HCT116 (cell line): ENCODE measurements around the gene CNTNAP2. TPM values are rescaled to one million over a fixed set of nuclear protein-coding genes. Genes with fewer than 3 reads are reported as not detected.

Experiments
- ATAC-seq: fragments of 200-7000 bp; cut with Tn5 transposase; 2 replicates; pipeline ENCODE4 v1.9.1; 2020; ENCODE audit warnings: mild to moderate bottlenecking, moderate library complexity
- BruUV-seq: library from RNA; stranded (reverse); fragments of 400-500 nt; replicated peaks from 2 replicates; lab custom pipeline; 2021; lab: Mats Ljungman, UMichigan
- CTCF ChIA-PET: fragments of 300-600 bp; sonication (Branson Sonifier 250); formaldehyde crosslinking; loops from one replicate; lab custom pipeline; 2021; ENCODE audit warnings: antibody characterized with exemption; lab: Charles Lee
- POLR2A ChIA-PET: fragments of 300-600, 350-600 bp; sonication (Branson Sonifier 250); formaldehyde crosslinking; loops from one replicate; lab custom pipeline; 2021; ENCODE audit warnings: antibody characterized with exemption; lab: Charles Lee
- RAD21 ChIA-PET, 2 experiments: fragments of 300-600 bp; sonication (Branson Sonifier 250); formaldehyde crosslinking; loops; one replicate each; lab custom pipeline; 2023; ENCODE audit warnings: low total read pairs in 2 of 2; ENCODE audit not compliant: uncharacterized antibody in 2 of 2, unreplicated experiment in 2 of 2, low non-redundant PET in 1 of 2; lab: Charles Lee
- DNase-seq: peaks from one replicate; pipeline ENCODE4 v3.0.0-alpha.2; 2010; ENCODE audit warnings: low read depth, low spot score
- H2AFZ ChIP-seq: fragments of 200-600 bp; shearing (Covaris generic), sonication (generic); 2 replicates; pipeline ENCODE4 v1.6.1; 2017; ENCODE audit warnings: low read depth, mixed run types, mixed read lengths, antibody characterized with exemption, low read length; ENCODE audit not compliant: poor library complexity, severe bottlenecking
- H3K27ac ChIP-seq: 2 replicates; pipeline ENCODE4 v1.5.1; 2012; ENCODE audit warnings: low read depth, low read length
- H3K27me3 ChIP-seq: fragments of 200-600 bp; sonication (generic); 2 replicates; pipeline ENCODE4 v1.6.1; 2016; ENCODE audit warnings: mixed run types, low read length, mixed read lengths; ENCODE audit not compliant: insufficient read depth
- H3K36me3 ChIP-seq, 2 experiments: fragments of 200-500 bp in 1 of 2; fragments of 200-600 bp in 1 of 2; sonication (Bioruptor generic) in 1 of 2; sonication (generic) in 1 of 2; 2 replicates each; pipeline versions ENCODE4 v1.5.1 to v1.6.1; 2014 to 2016; ENCODE audit warnings: low read length in 2 of 2, inconsistent platforms in 1 of 2, mixed read lengths in 1 of 2, mixed run types in 1 of 2; ENCODE audit not compliant: insufficient read depth in 2 of 2, control insufficient read depth in 1 of 2
- H3K4me1 ChIP-seq, 2 experiments: fragments of 200-600 bp in 1 of 2; sonication (generic) in 1 of 2; 2 replicates each; pipeline versions ENCODE4 v1.5.1 to v1.6.1; 2012 to 2017; ENCODE audit warnings: low read length in 2 of 2, inconsistent platforms in 1 of 2, mild to moderate bottlenecking in 1 of 2, mixed read lengths in 1 of 2, mixed run types in 1 of 2, moderate library complexity in 1 of 2; ENCODE audit not compliant: insufficient read depth in 2 of 2, control insufficient read depth in 1 of 2
- H3K4me2 ChIP-seq: fragments of 200-600 bp; sonication (generic); 2 replicates; pipeline ENCODE4 v1.6.1; 2017; ENCODE audit warnings: mixed run types, low read length, mixed read lengths
- H3K4me3 ChIP-seq, 2 experiments: fragments of 200-600 bp in 1 of 2; sonication (generic) in 1 of 2; replicated peaks in 1 of 2; 2 replicates each; pipeline ENCODE4 v1.5.1; 2011 to 2016; ENCODE audit warnings: low read length in 2 of 2, control low read depth in 1 of 2, low read depth in 1 of 2, mild to moderate bottlenecking in 1 of 2, mixed read lengths in 1 of 2, mixed run types in 1 of 2
- H3K79me2 ChIP-seq: fragments of 200-600 bp; sonication (generic); 2 replicates; pipeline ENCODE4 v1.6.1; 2017; ENCODE audit warnings: mild to moderate bottlenecking, mixed run types, low read length, moderate library complexity, mixed read lengths; ENCODE audit not compliant: insufficient read depth
- H3K9ac ChIP-seq: fragments of 200-600 bp; sonication (generic); 2 replicates; pipeline ENCODE4 v1.6.1; 2016; ENCODE audit warnings: low read length, mixed read lengths
- H3K9me2 ChIP-seq: fragments of 200-600 bp; sonication (generic), shearing (Covaris generic); 2 replicates; pipeline ENCODE4 v1.6.1; 2017; ENCODE audit warnings: mixed run types, mild to moderate bottlenecking, moderate library complexity; ENCODE audit not compliant: insufficient read depth
- H3K9me3 ChIP-seq, 2 experiments: fragments of 200-500 bp in 1 of 2; fragments of 200-600 bp in 1 of 2; sonication (Bioruptor generic) in 1 of 2; sonication (generic) in 1 of 2; 2 replicates each; pipeline ENCODE4 v1.6.1; 2014 to 2017; ENCODE audit warnings: low read length in 2 of 2, mixed read lengths in 2 of 2, inconsistent platforms in 1 of 2, low read depth in 1 of 2, mild to moderate bottlenecking in 1 of 2, mixed run types in 1 of 2, moderate library complexity in 1 of 2; ENCODE audit not compliant: control insufficient read depth in 1 of 2, insufficient read depth in 1 of 2
- H4K20me1 ChIP-seq: fragments of 200-600 bp; sonication (generic), shearing (Covaris generic); 2 replicates; pipeline ENCODE4 v1.6.1; 2017; ENCODE audit warnings: mixed run types, mild to moderate bottlenecking, moderate library complexity; ENCODE audit not compliant: insufficient read depth
- CEBPB ChIP-seq: IDR thresholded peaks from 2 replicates; pipeline ENCODE4 v1.6.1; 2012; ENCODE audit warnings: low read depth
- ELF1 ChIP-seq: IDR thresholded peaks from 2 replicates; pipeline ENCODE4 v1.6.1; 2012; ENCODE audit warnings: low read depth, borderline replicate concordance
- EZH2 ChIP-seq: fragments of 200-600 bp; sonication (generic); IDR thresholded peaks from 2 replicates; pipeline ENCODE4 v1.6.1; 2017; ENCODE audit warnings: antibody characterized with exemption, mixed run types
- EZH2phosphoT487 ChIP-seq: fragments of 200-600 bp; IDR thresholded peaks from 2 replicates; pipeline ENCODE4 v1.6.1; 2018; ENCODE audit warnings: antibody characterized with exemption, borderline replicate concordance
- MAX ChIP-seq: IDR thresholded peaks from 2 replicates; pipeline ENCODE4 v1.6.1; 2012
- POLR2A ChIP-seq: IDR thresholded peaks from 2 replicates; pipeline ENCODE4 v1.7.0; 2011; ENCODE audit warnings: borderline replicate concordance; ENCODE audit not compliant: insufficient read depth, insufficient read length; ENCODE audit errors: extremely low read depth
- POLR2AphosphoS5 ChIP-seq: IDR thresholded peaks from 2 replicates; pipeline ENCODE4 v1.6.1; 2011; ENCODE audit warnings: mild to moderate bottlenecking, low read depth, low read length, moderate library complexity
- REST ChIP-seq: IDR thresholded peaks from 2 replicates; pipeline ENCODE4 v1.6.1; 2012; ENCODE audit warnings: low read depth
- SRF ChIP-seq: IDR thresholded peaks from 2 replicates; pipeline ENCODE4 v1.6.1; 2012; ENCODE audit warnings: low read depth
- TCF7L2 ChIP-seq: IDR thresholded peaks from 2 replicates; pipeline ENCODE4 v1.7.0; 2011; ENCODE audit warnings: borderline replicate concordance, inconsistent platforms; ENCODE audit not compliant: insufficient read depth, insufficient read length; ENCODE audit errors: extremely low read depth
- ZNF274 ChIP-seq: fragments of 200-500 bp; sonication (Bioruptor generic); IDR thresholded peaks from 2 replicates; pipeline ENCODE4 v1.6.1; 2014; ENCODE audit warnings: mild to moderate bottlenecking, low read depth, low read length, inconsistent platforms
- intact Hi-C: fragments of 100-400 bp; cut with micrococcal nuclease; formaldehyde crosslinking; loops from 2 replicates; pipeline ENCODE4 v1.10.0; 2022
- total RNA-seq: library from RNA; stranded (reverse); gene quantifications from one replicate; pipeline ENCODE4 v1.2.1, GENCODE V29; 2021; ENCODE audit not compliant: unreplicated experiment

The CNTNAP2 gene
- total RNA-seq, 1 experiment from 2014 or later: 0.37 TPM

- no peak for TF ChIP-seq REST
- TF ChIP-seq MAX: no peak
- TF ChIP-seq EZH2: no peak
- no peak for TF ChIP-seq EZH2phosphoT487
- no peak for TF ChIP-seq POLR2AphosphoS5
- no peak for TF ChIP-seq ZNF274
- no peak for TF ChIP-seq SRF
These were observed 2046.6 kb downstream of the CNTNAP2 start (continued) for GRCh38 chr7:148163246-148163645.

GRCh38 chr7:148172920-148173319 is 2056.3 kb downstream of the CNTNAP2 start:
- RAD21 ChIA-PET: no interaction called here
- no peak overlapping the region for H3K4me3 ChIP-seq
- no peaks in the 10 kb centered on the region for H3K79me2 ChIP-seq
- no peak overlapping the region for H3K9ac ChIP-seq
- intact Hi-C loops: no loop called here
- no peak for ATAC-seq
- no peak overlapping the region for H3K27ac ChIP-seq
- H3K4me2 ChIP-seq: no peak overlapping the region
- no peaks in the 10 kb centered on the region for H3K27me3 ChIP-seq
- no peaks in the 10 kb centered on the region for H3K9me3 ChIP-seq
- H3K36me3 ChIP-seq: no peaks in the 10 kb centered on the region
- H3K9me2 ChIP-seq: no peaks in the 10 kb centered on the region
- H2AFZ ChIP-seq: no peak overlapping the region
- no peak for TF ChIP-seq REST
- no peak for TF ChIP-seq SRF
- no peak for TF ChIP-seq TCF7L2
- no peak for TF ChIP-seq CEBPB
- TF ChIP-seq ELF1: no peak
- no peak for TF ChIP-seq EZH2phosphoT487
- TF ChIP-seq POLR2A: no peak
- no peaks in the 10 kb centered on the region for H3K4me1 ChIP-seq
- POLR2A ChIA-PET: no interaction called here
- no peaks in the 10 kb centered on the region for H4K20me1 ChIP-seq
- no TSS peak for BruUV-seq
- CTCF ChIA-PET: no interaction called here
- DNase-seq: no peak
